NCI-H2029 (cell line): ENCODE measurements around the gene DCLK3.

Experiments
- DNase-seq: peaks from one replicate; lab custom pipeline; 2025; lab: John Stamatoyannopoulos, UW

DCLK3 gene

DNA sequence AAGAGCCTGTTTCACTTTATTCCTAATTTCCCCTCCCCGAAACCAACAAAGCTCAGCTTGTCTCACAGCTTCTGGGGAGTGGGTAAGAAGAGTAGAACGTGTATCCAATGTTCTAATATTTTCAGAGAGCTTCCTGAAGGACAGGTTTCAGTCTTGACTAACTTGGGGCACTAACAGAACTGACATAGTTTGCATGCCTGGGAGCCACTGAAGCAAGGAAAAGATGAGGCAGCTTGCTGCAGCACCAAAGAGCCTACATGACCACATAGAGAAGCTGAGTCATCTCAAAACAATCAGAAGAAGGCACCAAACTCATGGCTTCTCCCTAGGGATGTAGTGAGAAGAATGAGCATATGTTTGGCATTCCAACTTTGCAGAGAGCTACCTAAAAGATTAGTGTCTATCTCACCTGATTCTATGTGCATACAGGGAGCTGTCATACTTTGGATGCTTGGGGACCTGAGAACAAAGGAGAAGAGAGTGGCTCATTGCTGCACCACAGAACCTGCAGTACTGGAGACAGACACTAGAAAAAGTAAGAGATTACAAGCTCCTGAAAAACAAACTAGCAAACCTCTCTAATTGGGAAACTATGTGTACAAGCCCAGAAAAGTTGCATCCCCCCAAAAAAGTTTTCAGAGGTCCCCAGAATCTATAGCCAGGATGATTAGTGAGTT lies 86.9 kb downstream of the DCLK3 start:
- DNase-seq = no peak

DNA sequence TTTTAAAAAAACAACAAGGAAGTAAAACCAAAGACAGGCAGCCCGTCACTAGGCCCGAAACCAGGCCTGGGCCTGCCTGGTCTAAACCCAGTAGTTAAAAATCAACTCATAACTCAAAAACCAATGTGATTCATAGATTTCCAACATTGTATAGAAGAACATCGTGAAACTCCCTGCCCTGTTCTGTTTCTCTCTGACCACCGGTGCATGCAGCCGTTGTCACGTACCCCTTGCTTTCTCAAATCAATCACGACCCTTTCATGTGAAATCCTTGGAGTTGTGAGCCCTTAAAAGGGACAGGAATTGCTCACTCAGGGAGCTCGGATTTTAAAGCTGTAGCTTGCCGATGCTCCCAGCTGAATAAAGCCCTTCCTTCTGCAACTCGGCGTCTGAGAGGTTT lies 89.5 kb downstream of the DCLK3 start:
- DNase-seq = no peak

DNA sequence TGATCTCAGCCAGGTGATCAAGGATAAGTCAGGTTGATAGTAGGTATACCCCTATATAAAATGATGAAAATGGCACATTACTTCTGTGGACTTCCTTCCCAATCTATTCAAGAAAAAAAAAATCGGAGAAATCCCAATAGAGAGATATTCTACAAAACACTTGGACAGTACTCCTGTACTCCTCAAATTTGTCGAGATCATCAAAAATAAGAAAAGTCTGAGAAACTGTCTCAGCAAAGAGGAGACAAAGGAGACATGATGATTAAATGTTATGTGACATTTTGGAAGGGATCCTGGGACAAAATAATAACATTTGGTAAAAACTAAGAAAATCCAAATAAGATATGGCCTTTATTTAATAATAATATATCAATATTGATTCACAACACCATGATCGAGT lies 94.6 kb downstream of the DCLK3 start:
- DNase-seq = no peak

DNA sequence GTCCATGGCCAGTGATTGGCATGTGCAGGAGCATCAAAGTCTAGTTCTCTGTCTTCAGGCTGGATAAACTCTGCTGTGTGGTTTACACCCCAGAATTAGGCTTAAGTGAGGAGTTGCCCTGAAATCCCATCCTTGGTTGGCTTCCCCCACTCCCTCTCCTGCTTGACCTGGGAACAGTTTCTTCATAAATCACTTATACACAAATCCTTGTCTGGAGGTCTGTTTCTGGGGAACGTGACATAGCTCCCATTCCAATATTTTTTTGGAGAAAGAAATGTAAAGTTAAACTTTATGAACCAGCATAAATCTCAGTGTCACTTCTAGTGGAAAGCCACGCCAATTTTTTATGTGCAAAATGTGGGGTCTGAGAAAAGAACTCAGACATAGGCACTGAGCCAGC lies 98.2 kb downstream of the DCLK3 start:
- no peak for DNase-seq

DNA sequence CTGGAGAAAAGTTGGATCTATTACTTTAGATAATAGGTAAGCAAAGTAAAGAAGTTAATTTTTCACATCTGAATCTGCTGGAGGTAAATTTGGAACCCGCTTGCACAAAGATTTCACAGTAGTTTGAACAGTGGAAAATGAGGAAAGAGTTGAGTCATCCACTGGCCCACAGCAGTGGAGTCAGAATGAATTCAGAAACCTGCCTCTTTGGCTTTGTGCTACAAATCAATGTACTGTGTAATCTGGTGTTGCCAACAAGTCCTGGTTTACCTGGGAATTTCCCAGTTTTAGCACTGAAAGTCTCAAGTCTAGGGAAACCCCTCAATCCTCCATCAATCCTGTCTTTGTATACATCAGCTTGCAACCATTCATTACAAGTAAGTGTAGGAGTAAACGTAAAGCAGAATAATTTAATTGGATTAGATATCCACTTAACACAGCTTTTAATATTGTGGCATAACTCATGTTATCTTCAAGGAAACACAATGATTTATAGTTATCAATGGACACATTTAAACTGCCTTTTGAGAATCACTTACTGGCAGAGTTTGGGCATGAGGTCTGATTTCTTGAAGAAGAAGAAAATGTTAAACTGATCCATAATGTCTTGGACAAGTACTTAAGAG lies 100.6 kb downstream of the DCLK3 start:
- DNase-seq = no peak

DNA sequence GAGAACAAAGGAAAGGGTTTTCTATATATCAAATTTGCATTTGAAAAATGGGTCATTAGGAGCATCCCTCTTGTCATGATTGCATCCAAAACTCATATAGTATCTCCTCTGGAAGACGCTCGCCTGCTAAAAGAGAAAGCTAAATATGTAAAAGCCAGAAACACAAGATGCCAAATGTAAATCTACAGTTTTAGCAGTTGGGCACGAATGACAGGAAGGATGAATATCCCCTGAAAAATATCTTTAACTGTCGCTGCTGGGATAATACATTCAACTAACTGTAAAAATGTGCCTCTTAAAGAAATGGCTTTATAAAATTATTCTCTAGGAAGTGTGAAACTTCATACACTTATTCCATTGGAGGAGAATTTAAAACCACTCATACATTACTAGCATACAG lies 101.7 kb downstream of the DCLK3 start:
- no peak for DNase-seq
